ENCODE results near the gene CLN5. TPM values are rescaled to one million over a fixed set of nuclear protein-coding genes. Genes with fewer than 3 reads are reported as not detected.
"Not testable (repeated sequence)": the region's sequence is repeated elsewhere in the genome, so short reads cannot be mapped to it uniquely, and the experiment has no call there.

Gene CLN5
- total and polyA plus RNA-seq, 11 donors: 11.8 to 19.1 (median 15.9) TPM

GRCh38 chr13:77001540-77001939 is 9.7 kb downstream of the CLN5 start:
- Histone ChIP-seq H3K36me3 (peaks cover 0 to 85% (median 62%) of the 10 kb centered on the region in 9 donors), H3K4me3 (no peak overlapping the region), H3K27me3 (no peaks in the 10 kb centered on the region), H3K4me1 (peaks cover 0 to 50% (median 13%) of the 10 kb centered on the region in 12 donors), H3K27ac (peak overlapping the region in 1 of 12 donors; percentile 34), H3K9me3 (no peaks in the 10 kb centered on the region)
- TF ChIP-seq POLR2A (IDR thresholded peaks at IDR 0.05) (no peak), CTCF (IDR thresholded peaks at IDR 0.05) (no peak)
- intact Hi-C loops (cut with DNase I): no loop called here
- no peak for DNase-seq
- peak in 1 of 4 donors; percentile 14 for ATAC-seq
- WGBS, 4 donors: 60 to 65% (median 63%) methylated on average over 4 of the region's 4 CpGs

GRCh38 chr13:77001963-77002587 is 10.2 kb downstream of the CLN5 start:
- H3K27ac ChIP-seq: peak overlapping the region in 2 of 12 donors; percentile 19 to 34
- ATAC-seq (peak in 1 of 4 donors; percentile 36), DNase-seq (no peak)
- peaks cover 0 to 87% (median 61%) of the 10 kb centered on the region in 9 donors for H3K36me3 ChIP-seq
- no peak for TF ChIP-seq POLR2A (IDR thresholded peaks at IDR 0.05)
- no peak for TF ChIP-seq CTCF (IDR thresholded peaks at IDR 0.05)
- H3K9me3 ChIP-seq: no peaks in the 10 kb centered on the region
- H3K4me3 ChIP-seq: no peak overlapping the region
- H3K27me3 ChIP-seq: no peaks in the 10 kb centered on the region
- intact Hi-C loops (cut with DNase I): no loop called here
- 38 to 55% (median 47%) methylated on average over 4 of the region's 4 CpGs for WGBS, 4 donors
- peaks cover 0 to 50% (median 13%) of the 10 kb centered on the region in 12 donors for H3K4me1 ChIP-seq

GRCh38 chr13:77002590-77003190 is 10.8 kb downstream of the CLN5 start:
- Histone ChIP-seq H3K27me3 (no peaks in the 10 kb centered on the region), H3K27ac (peak overlapping the region in 2 of 12 donors; percentile 19 to 34), H3K36me3 (peaks cover 0 to 87% (median 61%) of the 10 kb centered on the region in 9 donors), H3K4me3 (no peak overlapping the region), H3K4me1 (peaks cover 0 to 50% (median 13%) of the 10 kb centered on the region in 12 donors), H3K9me3 (no peaks in the 10 kb centered on the region)
- DNase-seq: no peak
- WGBS, 4 donors: 54 to 67% (median 62%) methylated on average over 7 of the region's 7 CpGs
- intact Hi-C loops (cut with DNase I): no loop called here
- peak in 2 of 4 donors; percentile 25 to 38 for ATAC-seq
- TF ChIP-seq CTCF (IDR thresholded peaks at IDR 0.05) (peak; percentile 22 to 69 (median 54)), POLR2A (IDR thresholded peaks at IDR 0.05) (no peak)

GRCh38 chr13:77008337-77008736 is 16.5 kb downstream of the CLN5 start:
- H3K9me3 ChIP-seq; DNase-seq; H3K4me3 ChIP-seq; intact Hi-C loops (cut with DNase I); H3K27me3 ChIP-seq: not testable (repeated sequence)
- Histone ChIP-seq H3K27ac (peak overlapping the region in 2 of 12 donors; percentile 3 to 5), H3K4me1 (peaks cover 0 to 40% (median 14%) of the 10 kb centered on the region in 12 donors), H3K36me3 (peaks cover 0 to 98% (median 72%) of the 10 kb centered on the region in 9 donors)
- peak in 3 of 4 donors; percentile 39 to 69 (median 57) for ATAC-seq
- 85 to 94% (median 91%) methylated on average over 4 of the region's 4 CpGs for WGBS, 4 donors
